Erythroblast (primary cell): ENCODE data around the gene ATF6.

ENCODE experiments used
- GATA1 ChIP-seq: IDR thresholded peaks from 2 replicates; pipeline ENCODE4 v1.6.1; 2011; ENCODE audit warnings: low read depth, mild to moderate bottlenecking, control low read depth, low read length, moderate library complexity
- POLR2A ChIP-seq: IDR thresholded peaks from 2 replicates; pipeline ENCODE4 v1.6.1; 2011; ENCODE audit warnings: mild to moderate bottlenecking, low read length

- TF ChIP-seq POLR2A (no peak), GATA1 (no peak)
Measured at GRCh38 chr1:161993576-161993975, 227.5 kb downstream of the ATF6 start.
